Osteocyte (in vitro differentiated cells): ENCODE measurements around the gene SGTB. TPM values are rescaled to one million over a fixed set of nuclear protein-coding genes. Genes with fewer than 3 reads are reported as not detected.
A peak's percentile ranks its signal among the peaks of the same experiment; 100 is the strongest.

ENCODE experiments used
- DNase-seq: peaks from one replicate; pipeline ENCODE4 v3.0.0; 2021; ENCODE audit warnings: mixed read lengths; ENCODE audit not compliant: unreplicated experiment; ENCODE audit errors: extremely low spot score
- H3K27ac Mint-ChIP-seq: one replicate; pipeline ENCODE4 v1.8.0; 2021; ENCODE audit warnings: mild to moderate bottlenecking, mixed read lengths; ENCODE audit not compliant: unreplicated experiment
- H3K27me3 Mint-ChIP-seq: one replicate; pipeline ENCODE4 v1.8.0; 2021; ENCODE audit warnings: mixed read lengths; ENCODE audit not compliant: unreplicated experiment
- H3K36me3 Mint-ChIP-seq: one replicate; pipeline ENCODE4 v1.8.0; 2021; ENCODE audit warnings: mixed read lengths; ENCODE audit not compliant: unreplicated experiment
- H3K4me1 Mint-ChIP-seq: one replicate; pipeline ENCODE4 v1.8.0; 2021; ENCODE audit warnings: mixed read lengths; ENCODE audit not compliant: unreplicated experiment
- H3K4me3 Mint-ChIP-seq: one replicate; pipeline ENCODE4 v1.8.0; 2021; ENCODE audit warnings: mild to moderate bottlenecking, moderate library complexity, mixed read lengths; ENCODE audit not compliant: unreplicated experiment
- H3K9me3 Mint-ChIP-seq: one replicate; pipeline ENCODE4 v1.8.0; 2021; ENCODE audit warnings: mixed read lengths; ENCODE audit not compliant: unreplicated experiment
- CTCF ChIP-seq: fragments of 200-600 bp; sonication (generic); IDR thresholded peaks from 2 replicates; pipeline ENCODE4 v1.5.0; 2021; ENCODE audit warnings: antibody characterized with exemption, mild to moderate bottlenecking, moderate library complexity
- total RNA-seq: library from RNA; stranded (reverse); gene quantifications from 2 replicates; pipeline ENCODE4 v1.2.1, GENCODE V29; 2021

SGTB gene
- total RNA-seq, 1 donor from 2014 or later, result 18.8 TPM

- Mint-ChIP-seq H3K36me3 (peaks cover 10% of the 10 kb centered on the region), H3K4me1 (peaks cover 44% of the 10 kb centered on the region), H3K9me3 (peaks cover 4% of the 10 kb centered on the region), H3K27me3 (no peaks in the 10 kb centered on the region), H3K27ac (peak overlapping the region; percentile 64), H3K4me3 (no peak overlapping the region)
- no peak for TF ChIP-seq CTCF
- DNase-seq, result no peak
Observed at GRCh38 chr5:65727491-65728156, 5.7 kb upstream of the SGTB start.

GRCh38 chr5:65722575-65723403 lies 880 bp upstream of the SGTB start:
- Mint-ChIP-seq H3K9me3 (no peaks in the 10 kb centered on the region), H3K27ac (peak overlapping the region; percentile 92), H3K4me1 (peaks cover 48% of the 10 kb centered on the region), H3K27me3 (no peaks in the 10 kb centered on the region), H3K4me3 (peak overlapping the region; percentile 90), H3K36me3 (peaks cover 4% of the 10 kb centered on the region)
- no peak for DNase-seq
- TF ChIP-seq CTCF, result no peak

GRCh38 chr5:65721050-65721719 lies 724 bp downstream of the SGTB start:
- peak overlapping the region; percentile 83 for H3K27ac Mint-ChIP-seq
- H3K9me3 Mint-ChIP-seq, result no peaks in the 10 kb centered on the region
- peaks cover 35% of the 10 kb centered on the region for H3K4me1 Mint-ChIP-seq
- DNase-seq, result peak; percentile 86
- no peaks in the 10 kb centered on the region for H3K27me3 Mint-ChIP-seq
- peak overlapping the region; percentile 82 for H3K4me3 Mint-ChIP-seq
- no peak for TF ChIP-seq CTCF
- H3K36me3 Mint-ChIP-seq, result peaks cover 4% of the 10 kb centered on the region

- Mint-ChIP-seq H3K27ac (no peak overlapping the region), H3K4me1 (peaks cover 20% of the 10 kb centered on the region), H3K4me3 (no peak overlapping the region), H3K9me3 (no peaks in the 10 kb centered on the region), H3K27me3 (no peaks in the 10 kb centered on the region), H3K36me3 (peaks cover 16% of the 10 kb centered on the region)
- TF ChIP-seq CTCF, result no peak
- DNase-seq, result no peak
Observed at GRCh38 chr5:65718576-65719310, 3.2 kb downstream of the SGTB start.
